Suprapubic skin (tissue), 4 donors: Measurements from ENCODE around the gene LRRN3. TPM values are rescaled to one million over a fixed set of nuclear protein-coding genes. Genes with fewer than 3 reads are reported as not detected.

ENCODE experiments used
- DNase-seq, 2 donors: peaks; one replicate each; pipeline ENCODE4 v3.0.0-alpha.2; 2019; ENCODE audit warnings: low spot score in 2 of 2
- H3K27ac ChIP-seq: fragments of 200-600 bp; sonication (generic); one replicate; pipeline ENCODE4 v1.5.1; 2019
- H3K27me3 ChIP-seq: fragments of 200-600 bp; sonication (generic); one replicate; pipeline ENCODE4 v1.5.1; 2019
- H3K36me3 ChIP-seq: fragments of 200-600 bp; sonication (generic); one replicate; pipeline ENCODE4 v1.5.1; 2019
- H3K4me1 ChIP-seq: fragments of 200-600 bp; sonication (generic); one replicate; pipeline ENCODE4 v1.5.1; 2019
- H3K4me3 ChIP-seq: fragments of 200-600 bp; sonication (generic); one replicate; pipeline ENCODE4 v1.5.1; 2019; ENCODE audit warnings: mild to moderate bottlenecking
- H3K9me3 ChIP-seq: fragments of 200-600 bp; sonication (generic); one replicate; pipeline ENCODE4 v1.5.1; 2019
- CTCF ChIP-seq, 2 donors: fragments of 200-600 bp in 1 of 2; fragments of 450-650 bp in 1 of 2; sonication (generic) in 1 of 2; IDR thresholded peaks; one replicate each; pipeline ENCODE4 v1.5.1; 2016 to 2019; ENCODE audit warnings: antibody characterized with exemption in 2 of 2, mild to moderate bottlenecking in 1 of 2, moderate library complexity in 1 of 2
- EP300 ChIP-seq: sonication (generic); formaldehyde crosslinking; IDR thresholded peaks from one replicate; pipeline ENCODE4 v1.6.1; 2017; ENCODE audit warnings: antibody characterized with exemption
- POLR2A ChIP-seq, 2 donors: fragments of 450-650 bp; IDR thresholded peaks; one replicate each; pipeline ENCODE4 v1.6.1; 2017; ENCODE audit warnings: antibody characterized with exemption in 2 of 2, mild to moderate bottlenecking in 2 of 2, moderate library complexity in 2 of 2
- POLR2AphosphoS5 ChIP-seq, 3 donors: sonication (generic); formaldehyde crosslinking; IDR thresholded peaks; one replicate each; pipeline ENCODE4 v1.6.1; 2017; ENCODE audit warnings: antibody characterized with exemption in 3 of 3
- WGBS: methylation state at CpG from one replicate; pipeline ENCODE4 v1.1.5; 2018; 5-methylcytosine and 5-hydroxymethylcytosine counted together
- total RNA-seq, 4 donors: library from RNA; depleted of rRNA; stranded (reverse); fragments of >200 nt; gene quantifications; one replicate each; pipeline ENCODE4 v1.1.0, GENCODE V29; 2016

LRRN3 gene
- total RNA-seq, 4 donors from 2014 or later, result 0.30 to 1.8 (median 0.51) TPM; not detected in 1

GRCh38 chr7:111085356-111085755, 5.6 kb upstream of the LRRN3 start:
- Histone ChIP-seq H3K4me3 (no peak overlapping the region), H3K27me3 (no peaks in the 10 kb centered on the region), H3K27ac (no peak overlapping the region), H3K9me3 (no peaks in the 10 kb centered on the region), H3K4me1 (no peaks in the 10 kb centered on the region), H3K36me3 (no peaks in the 10 kb centered on the region)
- DNase-seq, result no peak
- 99% methylated on average over 3 of the region's 3 CpGs for WGBS
- TF ChIP-seq POLR2A (IDR thresholded peaks at IDR 0.05) (no peak), EP300 (no peak), CTCF (IDR thresholded peaks at IDR 0.05) (no peak), POLR2AphosphoS5 (IDR thresholded peaks at IDR 0.05) (no peak)

GRCh38 chr7:111086532-111086931, 4.4 kb upstream of the LRRN3 start:
- TF ChIP-seq POLR2AphosphoS5 (IDR thresholded peaks at IDR 0.05) (no peak), EP300 (no peak), CTCF (IDR thresholded peaks at IDR 0.05) (no peak), POLR2A (IDR thresholded peaks at IDR 0.05) (no peak)
- no peak overlapping the region for H3K4me3 ChIP-seq
- WGBS, result 85% methylated on average over 2 of the region's 2 CpGs
- H3K27me3 ChIP-seq, result no peaks in the 10 kb centered on the region
- H3K9me3 ChIP-seq, result no peaks in the 10 kb centered on the region
- H3K36me3 ChIP-seq, result no peaks in the 10 kb centered on the region
- H3K4me1 ChIP-seq, result no peaks in the 10 kb centered on the region
- H3K27ac ChIP-seq, result no peak overlapping the region
- no peak for DNase-seq

GRCh38 chr7:111088328-111088727, 2.6 kb upstream of the LRRN3 start:
- H3K27me3 ChIP-seq, result no peaks in the 10 kb centered on the region
- TF ChIP-seq CTCF (IDR thresholded peaks at IDR 0.05) (no peak), EP300 (no peak), POLR2A (IDR thresholded peaks at IDR 0.05) (no peak), POLR2AphosphoS5 (IDR thresholded peaks at IDR 0.05) (no peak)
- H3K36me3 ChIP-seq, result no peaks in the 10 kb centered on the region
- DNase-seq, result no peak
- H3K27ac ChIP-seq, result no peak overlapping the region
- H3K4me1 ChIP-seq, result peaks cover 3% of the 10 kb centered on the region
- no peak overlapping the region for H3K4me3 ChIP-seq
- H3K9me3 ChIP-seq, result no peaks in the 10 kb centered on the region
- 94% methylated on average over 1 of the region's 1 CpG for WGBS

GRCh38 chr7:111089822-111090426, 1.0 kb upstream of the LRRN3 start:
- Histone ChIP-seq H3K27me3 (no peaks in the 10 kb centered on the region), H3K27ac (no peak overlapping the region), H3K36me3 (no peaks in the 10 kb centered on the region), H3K4me1 (peaks cover 3% of the 10 kb centered on the region), H3K9me3 (no peaks in the 10 kb centered on the region), H3K4me3 (no peak overlapping the region)
- DNase-seq, result no peak
- TF ChIP-seq EP300 (no peak), CTCF (IDR thresholded peaks at IDR 0.05) (peak; percentile 42 to 66)
- 61% methylated on average over 1 of the region's 1 CpG for WGBS

GRCh38 chr7:111091593-111092358, 849 bp downstream of the LRRN3 start:
- no peak for DNase-seq
- no peak overlapping the region for H3K27ac ChIP-seq

More at GRCh38 chr7:111091593-111092358, 849 bp downstream of the LRRN3 start:
- TF ChIP-seq POLR2AphosphoS5 (IDR thresholded peaks at IDR 0.05) (no peak), CTCF (IDR thresholded peaks at IDR 0.05) (no peak), POLR2A (IDR thresholded peaks at IDR 0.05) (no peak), EP300 (no peak)
- Histone ChIP-seq H3K36me3 (no peaks in the 10 kb centered on the region), H3K4me3 (peak overlapping the region; percentile 31), H3K4me1 (peaks cover 3% of the 10 kb centered on the region), H3K9me3 (no peaks in the 10 kb centered on the region), H3K27me3 (no peaks in the 10 kb centered on the region)
- 64% methylated on average over 3 of the region's 3 CpGs for WGBS
